Heart right ventricle (tissue), 16 donors: ENCODE data around the gene SYNDIG1. TPM values are rescaled to one million over a fixed set of nuclear protein-coding genes. Genes with fewer than 3 reads are reported as not detected.

ENCODE experiments used
- ATAC-seq, 8 donors: fragments of 200-7000 bp; cut with Tn5 transposase; one replicate each; pipeline ENCODE4 v1.9.1; 2020; ENCODE audit warnings: mild to moderate bottlenecking in 8 of 8, moderate library complexity in 8 of 8, moderate number of reproducible peaks in 1 of 8
- DNase-seq, 2 donors: peaks; one replicate each; pipeline ENCODE4 v3.0.0-alpha.2; 2020
- H3K27ac ChIP-seq, 10 donors: fragments of 200-600 bp; sonication (generic) in 2 of 10; one replicate each; pipeline versions ENCODE4 v1.5.0 to v1.8.0; 2020 to 2022; ENCODE audit warnings: mild to moderate bottlenecking in 3 of 10
- H3K27me3 ChIP-seq, 7 donors: fragments of 200-600 bp; one replicate each; pipeline ENCODE4 v1.8.0; 2021 to 2022; ENCODE audit warnings: mild to moderate bottlenecking in 2 of 7
- H3K36me3 ChIP-seq, 9 donors: fragments of 200-600 bp; sonication (generic) in 1 of 9; one replicate each; pipeline versions ENCODE4 v1.5.0 to v1.8.0; 2020 to 2022; ENCODE audit warnings: mild to moderate bottlenecking in 2 of 9
- H3K4me1 ChIP-seq, 9 donors: fragments of 200-600 bp; sonication (generic) in 1 of 9; one replicate each; pipeline versions ENCODE4 v1.5.0 to v1.8.0; 2020 to 2022; ENCODE audit warnings: mild to moderate bottlenecking in 4 of 9
- H3K4me3 ChIP-seq, 10 donors: fragments of 200-600 bp; sonication (generic) in 2 of 10; one replicate each; pipeline versions ENCODE4 v1.5.0 to v1.8.0; 2020 to 2022; ENCODE audit warnings: mild to moderate bottlenecking in 7 of 10, moderate library complexity in 2 of 10
- H3K9me3 ChIP-seq, 11 donors: fragments of 200-600 bp in 10 of 11; sonication (generic) in 2 of 11; one replicate each; pipeline versions ENCODE4 v1.5.0 to v1.8.0; 2013 to 2022; ENCODE audit warnings: mild to moderate bottlenecking in 2 of 11, control low read depth in 1 of 11, moderate library complexity in 1 of 11
- WGBS, 2 donors: extraction: QIAGEN DNeasy Blood & Tissue Kit; methylation state at CpG; one replicate each; pipeline ENCODE4 v1.1.7; 2013; ENCODE audit warnings: inconsistent platforms in 1 of 2; 5-methylcytosine and 5-hydroxymethylcytosine counted together
- intact Hi-C, 10 donors: fragments of 100-400 bp; cut with DNase I; formaldehyde crosslinking; loops; one replicate each; pipeline versions ENCODE4 v1.11.1 to v1.14.2; 2022
- polyA plus RNA-seq, 2 donors: library from polyadenylated mRNA; stranded (reverse); fragments of 200-250 nt; gene quantifications; one replicate each; pipeline ENCODE4 v1.2.3, GENCODE V29; 2013
- total RNA-seq, 10 donors: library from RNA; stranded (reverse); fragmentation: NEBNext Ultra II Directional in 3 of 10; extraction: Animal tissue kit (Norgen Biotek cat#: 25700) in 3 of 10; gene quantifications; one replicate each; pipeline versions ENCODE4 v1.2.1 to v1.2.4, GENCODE V29; 2021 to 2023
- TF ChIP-seq, protein P1 (sequence below), 9 donors: fragments of 200-600 bp; sonication (generic) in 2 of 9; IDR thresholded peaks; one replicate each; pipeline versions ENCODE4 v1.5.0 to v1.8.0; 2021 to 2022; ENCODE audit warnings: antibody characterized with exemption in 9 of 9, mild to moderate bottlenecking in 5 of 9, moderate library complexity in 1 of 9
- donor health status: Arrhythmogenic right ventricular cardiomyopathy.
- donor health status: ischemic (EF 13 %, LVEDD 7.1; RV severe dilation, severe dysfunction).
- donor health status: healthy with polysubstance abuse.
- donor health status: DM: no; HTN: yes; CAD: no.
- donor health status: DM: no; HTN: no; CAD: no.
- donor health status: ischemic (EF 25% LVEDD 6.9; RV normal size, moderate dysfunction).
- donor health status: ischemic (EF 25% LVEDD 5.7; RV mildly dilated, moderate dysfunction).
- donor health status: healthy.
- donor health status: DM: yes; HTN: yes; CAD: no.
- donor health status: Ischemic cardiomyopathy.
- donor health status: ischemic (EF 35%, LVEDD 5.7; RV mildly dilated, moderate dysfunction).
- donor health status: nonischemic (EF 11% LVEDD 7.7; RV severe dilation, severe dysfunction).
- donor health status: DM: yes; HTN: yes; CAD: no.
- donor health status: PGD.
- donor health status: ischemic (EF 29% LVEDD 5.4; RV normal size, mild dysfunction).
- donor health status: nonischemic (EF 23%, LVEDD 6.1; RV moderate dilation, normal function).

The SYNDIG1 gene
- total and polyA plus RNA-seq, 12 donors: 8.6 to 34.7 (median 19.9) TPM

DNA sequence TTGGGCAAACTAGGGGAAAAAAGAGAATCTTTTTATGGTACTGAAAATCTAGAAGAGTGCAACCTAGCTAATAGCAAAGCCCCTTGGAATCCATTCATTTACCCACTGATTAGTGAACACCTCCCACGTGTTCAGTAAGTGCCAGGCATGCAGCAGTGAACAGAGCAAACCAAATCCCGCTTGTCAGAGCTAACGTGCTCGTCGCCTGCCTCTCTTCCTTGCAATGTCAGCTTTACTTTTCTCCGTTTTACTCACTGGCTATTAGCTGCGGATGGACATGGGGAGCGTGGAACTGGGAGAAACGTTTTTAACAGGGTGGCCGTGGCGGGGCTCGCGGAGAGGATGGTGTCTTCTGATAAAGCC, 120.4 kb downstream of the SYNDIG1 start:
- TF ChIP-seq, protein P1, sequence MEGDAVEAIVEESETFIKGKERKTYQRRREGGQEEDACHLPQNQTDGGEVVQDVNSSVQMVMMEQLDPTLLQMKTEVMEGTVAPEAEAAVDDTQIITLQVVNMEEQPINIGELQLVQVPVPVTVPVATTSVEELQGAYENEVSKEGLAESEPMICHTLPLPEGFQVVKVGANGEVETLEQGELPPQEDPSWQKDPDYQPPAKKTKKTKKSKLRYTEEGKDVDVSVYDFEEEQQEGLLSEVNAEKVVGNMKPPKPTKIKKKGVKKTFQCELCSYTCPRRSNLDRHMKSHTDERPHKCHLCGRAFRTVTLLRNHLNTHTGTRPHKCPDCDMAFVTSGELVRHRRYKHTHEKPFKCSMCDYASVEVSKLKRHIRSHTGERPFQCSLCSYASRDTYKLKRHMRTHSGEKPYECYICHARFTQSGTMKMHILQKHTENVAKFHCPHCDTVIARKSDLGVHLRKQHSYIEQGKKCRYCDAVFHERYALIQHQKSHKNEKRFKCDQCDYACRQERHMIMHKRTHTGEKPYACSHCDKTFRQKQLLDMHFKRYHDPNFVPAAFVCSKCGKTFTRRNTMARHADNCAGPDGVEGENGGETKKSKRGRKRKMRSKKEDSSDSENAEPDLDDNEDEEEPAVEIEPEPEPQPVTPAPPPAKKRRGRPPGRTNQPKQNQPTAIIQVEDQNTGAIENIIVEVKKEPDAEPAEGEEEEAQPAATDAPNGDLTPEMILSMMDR (IDR thresholded peaks at IDR 0.05): no peak
- Histone ChIP-seq H3K27me3 (no peaks in the 10 kb centered on the region), H3K36me3 (no peaks in the 10 kb centered on the region), H3K9me3 (peaks cover 0 to 8% (median 0%) of the 10 kb centered on the region in 11 donors), H3K4me1 (peaks cover 0 to 7% (median 0%) of the 10 kb centered on the region in 9 donors), H3K4me3 (no peak overlapping the region), H3K27ac (no peak overlapping the region)
- 73 to 74% methylated on average over 13 of the region's 13 CpGs for WGBS, 2 donors
- ATAC-seq (no peak), DNase-seq (no peak)
- intact Hi-C loops: loop anchor here in 1 of 10 donors (10.0 kb wide), 1 partner anchor 75 kb away; no protein-coding TSS in a partner anchor

DNA sequence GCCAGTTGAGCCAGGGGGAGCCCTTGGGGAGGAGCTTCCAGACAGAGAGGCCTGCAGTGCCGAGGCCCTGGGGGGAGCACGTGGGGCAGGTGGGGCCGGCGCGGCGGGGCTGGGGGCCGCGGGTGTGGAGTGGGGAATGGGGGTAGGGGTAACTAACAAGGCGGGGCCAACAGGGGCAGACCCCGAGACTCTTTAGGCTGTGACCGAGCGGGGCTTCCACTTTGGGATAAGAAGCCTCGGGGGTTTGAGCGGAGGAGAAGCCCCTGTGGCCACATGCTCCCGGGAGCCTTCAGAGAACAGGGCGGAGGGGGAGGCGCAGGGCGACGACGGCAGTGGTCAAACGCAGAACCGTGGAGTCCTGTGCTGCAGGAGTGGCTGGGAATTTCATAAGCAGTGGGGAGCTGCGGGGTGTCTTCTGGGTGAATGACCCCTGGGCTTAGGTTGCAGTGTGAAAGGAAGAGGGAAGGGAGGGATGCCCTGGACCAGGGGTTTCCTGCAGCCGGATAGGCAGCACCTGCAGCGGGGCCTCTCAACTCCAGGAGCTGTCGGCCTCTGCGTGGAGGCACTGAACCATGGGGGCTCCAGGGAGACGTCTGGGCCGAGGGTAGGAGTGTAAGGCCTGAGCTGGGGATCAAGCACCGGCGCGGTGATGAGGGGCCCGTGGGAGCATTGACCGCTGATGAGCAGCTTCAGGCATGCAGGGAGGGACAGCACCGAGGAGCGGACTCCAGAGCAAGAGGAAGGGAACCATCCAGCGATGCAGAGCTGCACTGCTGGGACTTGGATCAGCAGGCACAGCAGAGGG, 121.0 kb downstream of the SYNDIG1 start:
- intact Hi-C loops: no loop called here

DNA sequence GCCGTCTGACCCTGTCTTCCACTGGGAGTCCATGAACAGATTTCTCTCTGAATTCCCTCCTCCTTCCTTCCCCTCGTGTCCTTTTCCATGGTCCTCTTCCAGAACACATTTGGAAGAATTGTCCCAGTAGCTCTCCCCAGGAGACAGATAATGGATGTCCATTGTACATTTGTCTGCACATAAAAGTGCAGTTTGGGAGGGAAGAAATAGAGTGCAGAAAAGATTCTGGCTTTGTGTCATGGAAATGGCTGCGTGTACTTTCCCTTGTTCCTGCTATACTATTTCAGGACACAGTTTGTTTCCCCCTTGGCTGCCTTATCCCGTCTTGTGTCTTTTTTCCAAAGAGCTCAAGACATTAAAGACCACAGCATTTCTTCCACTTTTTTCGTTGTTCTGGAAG, 127.6 kb downstream of the SYNDIG1 start:
- H3K4me3 ChIP-seq: no peak overlapping the region
- DNase-seq (no peak), ATAC-seq (no peak)
- intact Hi-C loops: no loop called here
- no peaks in the 10 kb centered on the region for H3K27me3 ChIP-seq
- no peaks in the 10 kb centered on the region for H3K36me3 ChIP-seq
- no peaks in the 10 kb centered on the region for H3K4me1 ChIP-seq
- no peak overlapping the region for H3K27ac ChIP-seq
- WGBS, 2 donors: 60 to 71% methylated on average over 5 of the region's 5 CpGs
- H3K9me3 ChIP-seq: peaks cover 0 to 32% (median 9%) of the 10 kb centered on the region in 11 donors
- TF ChIP-seq, protein P1 (IDR thresholded peaks at IDR 0.05): no peak

More for the DNA sequence above, 121.0 kb downstream of the SYNDIG1 start:
- Histone ChIP-seq H3K27ac (no peak overlapping the region), H3K4me3 (no peak overlapping the region), H3K27me3 (no peaks in the 10 kb centered on the region), H3K9me3 (peaks cover 0 to 9% (median 0%) of the 10 kb centered on the region in 11 donors), H3K36me3 (no peaks in the 10 kb centered on the region), H3K4me1 (peaks cover 0 to 7% (median 0%) of the 10 kb centered on the region in 9 donors)
- ATAC-seq (no peak), DNase-seq (no peak)
- TF ChIP-seq, protein P1 (IDR thresholded peaks at IDR 0.05): no peak
- WGBS, 2 donors: 82 to 83% methylated on average over 37 of the region's 37 CpGs

DNA sequence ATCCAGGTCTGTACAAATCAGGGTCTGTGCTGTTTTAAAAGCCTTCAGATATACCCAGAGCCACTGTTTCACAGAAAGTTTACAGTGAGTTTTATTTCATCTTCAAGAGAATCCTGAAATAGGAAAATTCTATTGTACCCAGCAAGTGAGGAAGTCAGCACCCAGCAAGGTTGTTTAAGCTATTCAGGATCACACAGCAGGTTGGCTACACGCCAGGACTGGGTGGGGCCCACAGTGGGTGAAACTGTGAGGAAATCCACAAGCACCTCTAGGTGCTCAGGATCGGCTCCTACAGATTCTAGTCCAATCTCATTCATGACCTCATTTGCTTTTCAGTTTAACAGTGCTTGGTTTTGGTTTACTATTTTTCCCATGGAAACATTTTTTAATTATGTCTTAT, 128.9 kb downstream of the SYNDIG1 start:
- no peak for DNase-seq
- Histone ChIP-seq H3K9me3 (peaks cover 0 to 32% (median 9%) of the 10 kb centered on the region in 11 donors), H3K27ac (no peak overlapping the region), H3K4me1 (no peaks in the 10 kb centered on the region), H3K36me3 (no peaks in the 10 kb centered on the region), H3K27me3 (no peaks in the 10 kb centered on the region), H3K4me3 (no peak overlapping the region)
- TF ChIP-seq, protein P1 (IDR thresholded peaks at IDR 0.05): no peak
- no peak for ATAC-seq
- intact Hi-C loops: no loop called here
- WGBS, 2 donors: 66 to 73% methylated on average over 2 of the region's 2 CpGs
